Myocyte (in vitro differentiated cells): ENCODE data around the gene LRRC1. TPM values are rescaled to one million over a fixed set of nuclear protein-coding genes. Genes with fewer than 3 reads are reported as not detected.

Source experiments
- DNase-seq: peaks from one replicate; pipeline ENCODE4 v3.0.0-alpha.2; 2012; ENCODE audit warnings: low read depth
- total RNA-seq: library from RNA; depleted of rRNA; stranded (reverse); fragments of >200 nt; gene quantifications from 2 replicates; pipeline ENCODE4 v1.2.3, GENCODE V29; 2014

The LRRC1 gene
- total RNA-seq, 1 donor from 2014 or later: 13.9 TPM

DNA sequence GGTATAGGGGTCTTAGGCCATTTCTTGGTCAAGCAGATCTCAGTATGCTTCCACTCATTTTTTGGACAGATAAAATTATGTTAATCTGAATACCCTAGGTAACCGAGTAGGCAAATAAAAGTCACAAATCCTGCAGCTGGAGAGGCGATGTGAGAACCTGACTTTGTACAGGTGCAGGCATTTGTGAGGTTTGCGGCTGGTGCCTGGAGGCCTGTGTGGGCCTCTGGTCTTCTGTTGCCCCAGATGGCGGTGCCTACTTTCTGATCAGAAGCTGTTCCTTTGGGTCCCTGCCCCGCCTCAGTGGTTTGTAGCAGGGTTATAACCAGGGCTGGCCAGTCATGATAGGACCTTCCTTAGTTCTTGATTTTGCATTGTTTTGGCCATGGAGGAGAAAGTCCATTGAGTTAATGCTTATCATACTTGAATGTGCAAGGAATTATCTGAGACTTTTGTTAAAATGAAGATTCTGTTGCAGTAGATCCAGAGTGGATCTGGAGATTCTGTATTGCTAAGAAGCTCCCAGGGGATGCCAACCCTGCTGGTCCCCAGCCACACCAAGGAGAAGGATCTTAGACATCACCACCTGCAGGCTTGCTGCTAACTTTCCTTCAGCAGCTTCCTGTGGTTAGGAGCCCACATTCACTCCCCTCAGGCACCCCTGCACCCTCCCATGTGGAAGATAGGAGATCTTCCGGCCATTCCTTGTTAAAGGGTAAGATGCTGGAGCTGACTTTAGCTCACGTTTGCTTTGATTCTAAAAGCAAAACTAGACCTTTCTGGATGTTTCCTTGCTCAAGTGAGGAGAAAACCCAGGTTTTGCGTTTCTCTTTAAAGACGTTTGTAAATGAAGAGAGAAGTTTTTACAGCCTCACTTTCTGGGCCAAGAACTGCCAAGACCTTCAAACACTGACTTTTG lies 50.7 kb downstream of the LRRC1 start:
- no peak for DNase-seq

DNA sequence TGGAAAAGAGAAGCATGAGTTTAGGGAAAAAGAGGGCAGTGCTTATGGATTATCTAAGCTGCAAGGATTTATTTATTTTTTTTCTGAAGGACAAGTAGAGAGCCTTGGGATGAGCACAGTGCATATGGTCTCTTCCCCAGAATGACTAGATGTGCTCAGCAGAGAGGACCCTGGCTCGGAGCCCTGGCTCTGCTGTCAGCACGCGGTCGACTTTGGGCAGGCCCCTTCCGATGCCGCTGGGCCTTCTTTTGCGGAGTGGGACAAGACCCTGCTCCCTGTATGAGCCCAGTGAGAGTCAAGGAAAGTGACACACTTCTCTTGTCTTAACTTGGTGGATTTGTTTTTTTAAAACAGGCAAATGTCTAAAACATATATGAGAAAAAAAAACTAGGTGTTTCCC lies 51.4 kb downstream of the LRRC1 start:
- DNase-seq: no peak

DNA sequence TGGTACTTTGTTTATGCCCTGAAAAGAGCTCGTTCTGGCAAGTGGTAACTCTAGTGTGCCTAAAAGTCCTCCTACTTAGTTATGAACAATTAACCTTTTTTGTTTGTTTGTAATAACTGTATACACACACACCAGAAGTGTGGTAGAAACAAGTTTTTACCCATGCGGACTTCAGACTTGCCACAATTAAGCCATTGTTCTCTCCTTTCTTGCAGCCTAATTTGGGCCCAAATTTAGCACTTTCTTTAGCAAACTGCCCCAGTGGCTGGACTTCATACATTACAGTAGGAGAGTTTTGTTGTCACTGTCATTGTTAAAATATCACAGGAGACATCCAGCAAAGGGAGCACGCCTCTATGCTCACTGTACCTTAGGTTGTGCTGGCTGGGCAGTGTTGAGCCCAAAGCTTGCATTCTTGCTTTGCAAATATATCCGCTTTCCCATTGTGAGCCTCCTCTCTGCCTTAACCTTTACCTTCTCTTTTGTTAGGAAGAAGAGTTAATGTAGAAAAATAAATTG lies 53.0 kb downstream of the LRRC1 start:
- no peak for DNase-seq

DNA sequence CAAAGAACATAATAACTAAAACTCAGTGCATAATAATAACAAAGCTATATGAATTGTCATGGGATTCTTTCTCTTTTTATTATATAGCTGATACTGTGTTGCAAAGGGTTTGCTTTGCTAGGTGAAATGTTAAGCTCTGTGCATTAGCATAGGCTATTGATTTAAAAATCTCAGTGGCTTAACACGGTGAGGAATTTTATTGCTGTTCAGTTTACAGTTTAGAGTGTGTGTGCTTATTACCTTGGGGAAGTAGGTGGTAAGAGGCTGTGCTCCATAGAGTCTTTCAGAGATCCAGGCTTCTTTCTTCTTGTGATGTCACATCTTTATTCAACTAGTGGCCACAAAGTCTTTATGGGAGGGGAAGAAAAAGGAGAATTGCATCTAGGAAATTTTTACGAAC lies 55.7 kb downstream of the LRRC1 start:
- no peak for DNase-seq

DNA sequence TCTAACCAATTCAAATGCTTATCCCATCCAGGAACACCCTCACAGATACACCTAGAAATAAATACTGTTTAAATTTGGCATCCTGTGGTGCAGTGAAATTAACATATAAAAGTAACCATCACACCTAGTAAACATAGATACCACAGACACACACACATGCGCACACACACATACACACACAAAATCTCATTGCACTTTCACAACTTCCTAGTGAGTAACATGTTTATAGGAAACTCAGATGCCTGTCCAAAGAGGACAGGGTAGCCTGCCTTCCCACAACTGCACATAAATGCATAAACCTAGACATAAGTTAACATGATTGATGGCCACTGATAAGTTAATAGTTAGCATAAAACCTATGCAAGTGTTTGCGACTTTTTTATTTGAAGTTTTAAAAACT lies 56.8 kb downstream of the LRRC1 start:
- no peak for DNase-seq

DNA sequence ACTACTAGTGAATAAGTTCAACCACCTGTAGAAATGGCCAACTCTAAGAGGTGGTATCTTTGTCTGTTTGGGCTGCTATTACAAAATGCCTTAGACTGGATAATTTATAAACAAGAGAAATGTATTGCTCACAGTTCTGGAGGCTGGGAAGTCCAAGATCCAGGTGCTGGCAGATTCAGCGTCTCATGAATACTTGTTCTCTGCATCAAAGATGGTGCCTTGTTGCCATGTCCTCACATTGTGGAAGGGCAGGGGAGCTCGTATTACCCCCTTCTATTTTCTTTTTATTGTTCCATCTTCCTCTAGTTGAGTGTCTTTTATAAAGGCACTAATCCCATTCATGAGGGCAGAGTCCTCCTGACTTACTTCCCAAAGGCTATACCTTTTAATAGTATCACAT lies 58.0 kb downstream of the LRRC1 start:
- DNase-seq: no peak

DNA sequence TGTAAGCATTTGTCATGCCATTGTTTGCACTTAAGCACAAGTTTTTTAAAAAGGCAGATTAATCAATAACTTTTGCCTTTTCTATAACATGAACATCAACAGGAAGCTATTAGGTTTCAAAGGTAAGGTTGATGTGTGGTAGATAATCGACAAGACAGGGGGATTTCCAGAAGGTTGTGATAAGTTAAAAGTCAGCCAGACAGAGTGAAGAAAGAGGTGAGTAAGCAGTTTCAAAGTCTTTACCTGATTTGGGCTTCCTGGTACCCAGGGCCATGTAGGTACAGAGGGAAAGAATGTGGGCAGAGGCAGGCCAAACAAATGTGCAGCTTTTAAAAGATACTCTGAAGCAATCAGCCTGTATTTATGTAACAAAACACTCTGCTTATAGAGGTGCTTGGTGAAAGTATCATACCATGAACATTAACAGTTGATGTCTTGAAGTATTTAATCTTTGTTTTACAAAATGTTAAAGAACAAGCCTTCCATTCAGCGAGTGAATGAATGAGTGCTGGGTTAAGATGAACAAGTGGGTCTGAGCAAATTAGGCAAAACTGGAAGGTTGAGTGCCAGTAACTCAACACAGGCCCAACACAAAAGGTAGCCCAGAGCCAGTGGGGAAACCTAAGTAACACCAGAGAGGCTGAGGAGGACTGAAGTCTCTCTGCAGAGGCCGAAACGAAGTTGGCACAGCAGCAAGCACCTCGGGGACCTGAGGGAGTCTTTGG lies 60.2 kb downstream of the LRRC1 start:
- DNase-seq: no peak

DNA sequence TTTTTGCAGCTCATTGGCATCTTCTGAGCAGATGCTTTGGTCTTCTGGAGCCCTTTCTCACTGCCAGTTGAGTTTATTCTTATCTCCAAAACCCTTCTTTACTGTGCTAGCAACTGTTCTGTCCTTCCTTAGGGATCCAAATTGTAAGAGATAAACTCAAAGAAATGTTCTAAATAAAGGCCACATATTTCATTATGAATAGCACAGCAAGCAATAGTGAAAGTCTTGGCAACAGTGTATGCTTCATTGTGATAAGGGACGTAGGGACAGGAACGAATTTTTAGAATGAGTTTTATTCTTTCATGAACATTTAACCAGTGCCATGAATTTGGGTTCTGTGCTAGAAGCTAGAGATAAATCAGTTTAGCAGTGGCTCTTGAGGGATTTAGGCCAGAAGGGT lies 61.1 kb downstream of the LRRC1 start:
- no peak for DNase-seq

DNA sequence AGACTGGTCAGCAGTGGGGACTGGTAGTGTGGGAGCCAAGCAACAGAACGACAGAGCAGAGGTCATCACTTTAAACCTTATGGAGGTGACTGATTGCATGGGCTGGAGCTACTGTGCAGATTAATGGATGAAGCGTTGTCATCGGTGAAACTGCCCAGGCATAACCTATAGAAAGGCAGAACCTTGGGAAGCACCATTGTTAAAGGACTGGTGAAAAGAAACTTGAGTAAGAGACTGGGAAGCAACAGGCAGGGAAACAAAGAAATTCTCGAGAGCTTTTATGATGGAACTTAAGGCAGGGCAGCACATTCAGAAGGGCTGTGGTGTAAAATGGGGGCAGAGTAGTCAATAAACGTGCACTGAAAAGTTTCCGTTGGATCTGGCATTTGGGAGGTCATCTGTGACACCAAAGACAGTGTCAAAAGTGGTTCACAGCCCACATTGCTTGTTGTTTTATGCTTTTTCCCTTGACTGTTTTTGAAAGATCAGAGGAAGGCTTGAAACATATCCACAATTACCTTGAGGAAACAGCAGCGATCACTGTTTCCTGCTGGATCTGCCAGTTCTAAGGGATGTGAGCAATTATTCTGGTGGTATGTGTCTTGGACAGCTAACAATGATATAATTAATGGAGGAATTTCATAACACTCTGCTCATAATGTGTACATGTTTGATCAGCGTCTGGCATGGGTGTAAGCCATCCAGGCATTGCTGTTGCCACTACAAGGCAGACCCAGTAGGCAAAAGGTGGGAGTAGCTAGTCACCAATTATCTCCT lies 62.7 kb downstream of the LRRC1 start:
- no peak for DNase-seq

DNA sequence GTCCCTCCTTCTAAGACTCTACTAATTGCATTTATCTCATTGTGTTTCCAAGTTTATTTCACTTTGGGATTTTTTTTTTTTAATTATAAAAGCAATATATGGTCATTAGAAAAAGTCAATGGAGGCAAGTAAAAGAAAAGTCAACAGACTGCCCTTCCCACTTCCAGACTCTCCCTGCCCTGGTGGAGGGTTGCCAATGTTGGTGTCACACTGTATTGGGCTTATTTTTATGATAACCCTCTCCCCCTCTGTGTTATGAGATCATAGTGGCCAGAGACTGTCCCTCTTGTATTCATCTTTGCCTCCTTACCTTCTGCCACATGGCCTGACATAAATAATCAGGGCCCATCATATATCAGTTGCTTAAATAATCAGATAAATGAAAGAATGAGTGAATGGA lies 63.4 kb downstream of the LRRC1 start:
- DNase-seq: no peak

DNA sequence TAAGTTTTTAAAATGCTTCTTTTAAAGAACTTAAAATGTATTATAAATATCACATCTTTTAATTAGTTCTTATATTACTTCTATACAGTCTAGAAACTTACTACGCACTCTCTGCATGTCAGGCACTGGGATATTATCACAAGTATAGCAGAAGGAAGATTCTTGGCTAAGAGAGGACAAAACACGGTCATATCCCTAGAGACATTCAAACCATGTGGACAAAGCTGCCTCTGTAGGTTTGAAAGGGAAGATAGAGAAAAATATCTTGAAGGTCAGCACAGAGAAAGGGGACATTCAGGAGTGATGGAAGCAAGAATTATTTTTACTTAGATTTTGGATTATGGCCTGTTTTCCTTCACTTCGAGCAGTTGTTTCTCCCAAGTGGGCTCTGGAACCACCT lies 64.1 kb downstream of the LRRC1 start:
- no peak for DNase-seq

DNA sequence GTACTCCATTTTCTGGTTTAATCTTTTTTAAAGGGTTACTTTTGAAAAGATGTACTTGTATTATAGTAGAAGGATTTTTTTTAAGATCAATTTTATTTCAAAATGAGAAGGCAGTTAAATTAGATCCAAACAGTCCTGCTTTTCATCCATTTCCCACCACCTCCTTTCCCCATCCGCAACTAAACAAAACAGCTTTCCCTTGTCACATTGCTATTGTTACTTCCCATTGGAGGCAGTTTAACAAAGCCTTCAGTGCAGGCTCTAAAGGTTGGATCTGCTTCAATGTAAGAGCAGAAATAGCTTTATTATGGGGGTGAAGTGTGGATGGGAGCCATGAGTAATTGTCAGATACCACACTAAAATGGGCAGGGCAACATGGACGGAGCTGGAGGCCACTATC lies 65.7 kb downstream of the LRRC1 start:
- no peak for DNase-seq

DNA sequence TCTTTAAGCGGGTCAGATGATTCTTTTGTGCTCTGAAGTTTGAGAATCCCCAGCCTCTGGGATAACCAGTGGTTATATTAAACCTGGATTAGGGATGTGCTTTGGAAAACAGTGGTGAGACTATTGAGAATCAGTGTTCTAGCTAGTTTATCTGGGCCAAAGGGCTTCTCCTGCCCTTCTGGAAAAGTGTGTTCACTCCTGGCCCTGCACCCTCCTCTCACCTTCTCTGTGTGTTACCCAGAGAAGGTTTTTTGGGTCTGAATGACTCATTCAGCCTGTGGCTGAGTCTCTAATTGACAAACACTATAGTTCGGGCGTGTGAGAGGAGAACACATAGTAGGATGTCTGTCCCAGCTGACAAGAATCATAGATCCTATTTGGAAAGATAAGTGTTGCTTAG lies 66.7 kb downstream of the LRRC1 start:
- no peak for DNase-seq

DNA sequence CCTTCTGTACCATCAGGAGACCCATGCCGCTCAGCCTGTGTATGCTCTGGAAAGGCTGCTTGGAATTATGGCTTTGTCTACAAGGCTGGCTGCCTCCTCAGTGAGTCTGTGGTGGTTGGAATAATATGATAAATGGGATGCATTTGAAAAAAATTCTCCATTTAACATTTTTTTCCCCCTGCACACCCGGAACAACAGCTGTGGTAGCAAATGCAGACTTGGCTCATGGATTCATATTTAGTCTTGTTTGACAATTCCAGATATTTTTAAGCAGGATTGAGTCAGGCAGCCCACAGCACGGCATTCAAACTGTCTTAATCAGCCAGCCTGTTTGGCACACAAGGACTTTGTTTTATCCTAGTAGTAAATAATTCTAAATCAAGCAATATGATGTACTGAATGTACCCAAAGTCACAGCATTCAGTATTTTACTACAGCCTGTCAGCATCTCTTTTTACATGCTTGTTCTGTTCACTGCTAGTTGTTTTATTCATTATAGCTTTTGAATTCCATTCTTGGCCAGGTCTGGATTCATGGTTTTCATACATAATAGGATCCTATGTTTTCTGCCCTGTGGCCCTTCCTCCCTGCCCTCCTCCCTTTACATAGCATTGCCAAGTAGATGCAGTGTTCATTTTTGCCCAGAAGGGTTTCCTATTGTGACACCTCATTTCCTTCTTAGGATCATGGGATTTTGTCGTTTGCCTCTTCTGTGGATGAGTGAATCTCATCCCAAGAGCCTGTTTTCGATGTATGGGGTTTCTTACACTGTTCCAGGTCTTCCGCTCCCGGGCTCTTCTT lies 68.1 kb downstream of the LRRC1 start:
- DNase-seq: peak; percentile 80

DNA sequence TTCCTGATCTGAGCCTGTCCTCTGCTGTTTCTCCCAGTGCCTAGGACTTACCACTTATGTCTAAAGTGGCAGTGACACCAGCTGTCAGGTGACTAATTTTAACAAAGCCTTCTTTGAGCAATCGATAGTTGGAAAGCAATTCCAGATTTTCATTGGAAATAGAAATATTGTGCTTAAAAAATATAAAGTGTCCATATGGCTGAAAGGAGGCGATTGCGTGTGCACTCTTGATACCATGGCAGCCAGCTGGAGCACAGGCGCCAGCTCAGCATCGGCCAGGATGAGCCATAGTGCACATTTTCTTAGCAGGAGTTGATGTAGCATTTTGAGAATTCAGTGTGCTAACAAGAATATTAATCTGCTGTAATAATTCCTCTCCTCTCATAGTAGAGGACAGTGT lies 70.0 kb downstream of the LRRC1 start:
- DNase-seq: no peak

DNA sequence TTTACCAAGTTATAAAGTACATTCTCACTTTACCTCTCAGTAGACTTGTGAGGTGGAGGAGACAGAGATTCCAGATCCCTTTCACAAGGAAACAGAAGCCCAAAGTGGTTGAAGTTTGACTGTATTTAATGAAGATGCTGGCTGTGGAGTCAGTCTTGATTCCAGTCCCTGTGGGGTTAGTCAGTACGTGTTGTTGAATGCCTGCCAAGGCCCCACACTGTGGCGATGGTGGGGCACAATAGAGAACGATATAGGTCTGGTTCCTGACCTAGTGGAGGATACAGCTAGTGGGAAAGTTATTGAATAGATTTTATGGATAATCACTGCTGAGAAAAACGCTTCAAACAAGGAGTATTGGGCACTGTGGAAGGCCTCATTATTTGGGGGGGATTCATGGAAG lies 71.4 kb downstream of the LRRC1 start:
- DNase-seq: no peak

DNA sequence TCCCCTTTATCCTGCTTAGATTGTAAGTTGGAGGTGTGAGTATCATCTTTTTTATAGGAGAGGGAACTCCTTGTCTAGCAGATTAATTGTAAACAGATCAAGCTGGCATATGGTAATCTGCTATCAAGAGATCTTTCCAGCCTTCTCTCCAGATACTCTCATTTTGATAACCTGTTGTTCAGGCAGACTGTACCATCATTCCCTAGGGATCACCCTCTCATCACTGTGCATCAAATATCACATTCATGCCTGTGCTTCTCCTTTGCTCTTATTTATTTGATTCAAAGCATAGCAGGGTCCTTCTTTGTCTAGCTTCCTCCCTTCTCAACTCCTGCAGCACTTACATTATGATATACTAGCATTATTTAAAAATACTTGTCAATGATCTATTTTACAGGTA lies 73.8 kb downstream of the LRRC1 start:
- no peak for DNase-seq

DNA sequence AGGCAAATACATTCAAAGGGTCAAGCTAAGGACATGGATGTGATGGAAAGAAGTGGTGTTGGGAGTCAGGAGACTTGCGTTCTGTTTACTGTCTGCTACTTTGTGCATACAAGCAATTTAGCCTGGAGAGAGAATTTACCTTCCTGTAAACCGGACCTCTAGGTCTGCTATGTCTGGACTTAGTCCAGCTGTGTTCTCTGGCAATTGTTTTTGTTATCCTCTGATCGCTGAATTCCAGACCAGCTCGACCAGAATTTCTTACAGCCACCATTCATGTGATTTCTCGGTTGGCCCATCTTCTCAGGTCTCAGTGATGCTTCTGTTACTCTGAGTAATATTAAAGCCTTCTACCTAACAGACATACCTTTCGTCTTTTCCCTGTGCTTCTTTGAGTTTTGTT lies 75.2 kb downstream of the LRRC1 start:
- no peak for DNase-seq

DNA sequence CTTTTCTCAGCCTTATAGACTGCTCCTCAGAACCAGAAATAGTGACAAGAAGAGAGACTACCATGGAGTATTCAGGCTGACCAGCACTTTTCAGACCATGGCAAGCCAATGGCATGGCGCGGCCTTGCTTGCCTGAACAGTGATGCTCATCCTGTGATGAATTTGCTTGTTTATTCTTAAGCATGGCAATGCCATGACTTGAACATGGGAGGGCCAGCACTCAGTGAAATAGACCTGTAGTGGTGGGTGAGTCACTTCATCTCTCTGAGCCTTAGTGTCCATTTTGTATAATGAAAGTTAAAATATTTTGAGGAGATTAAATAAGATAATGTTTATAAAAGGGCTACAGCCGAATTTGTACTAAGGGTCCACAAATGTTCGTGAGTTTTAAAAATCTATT lies 79.1 kb downstream of the LRRC1 start:
- no peak for DNase-seq

DNA sequence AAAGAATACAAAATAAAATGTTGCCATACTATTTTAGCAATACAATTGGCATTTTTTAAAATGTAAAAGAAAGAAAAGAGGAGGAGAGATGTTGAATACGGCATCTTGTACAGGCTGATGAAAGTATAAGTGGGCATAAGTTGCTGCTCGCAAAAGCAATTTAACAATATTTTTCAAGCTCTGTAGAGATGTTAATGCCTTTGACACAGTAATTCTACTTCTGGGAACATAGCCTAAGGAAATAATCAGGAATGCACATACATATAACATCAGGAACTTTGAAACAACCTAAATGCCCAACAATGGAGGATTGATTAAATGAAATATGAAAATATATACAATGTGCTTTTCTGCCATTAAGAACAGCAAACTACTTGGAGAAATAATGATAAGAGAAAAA lies 80.2 kb downstream of the LRRC1 start:
- DNase-seq: no peak

DNA sequence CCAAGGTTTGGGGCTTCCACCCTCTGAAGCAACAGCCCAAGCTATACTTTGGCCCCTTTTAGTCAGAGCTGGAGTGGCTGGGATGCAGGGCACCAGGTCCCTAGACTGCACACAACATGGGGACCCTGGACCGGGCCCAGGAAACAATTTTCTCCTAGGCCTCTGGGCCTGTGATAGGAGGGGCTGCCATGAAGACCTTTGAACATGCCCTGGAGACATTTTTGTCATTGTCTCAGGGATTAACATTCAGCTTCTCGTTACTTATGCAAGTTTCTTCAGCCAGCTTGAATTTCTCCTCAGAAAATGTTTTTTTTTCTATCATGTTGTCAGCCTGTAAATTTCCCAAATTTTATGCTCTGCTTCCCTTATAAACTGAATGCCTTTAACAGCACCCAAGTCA lies 82.3 kb downstream of the LRRC1 start:
- no peak for DNase-seq
